K562 (cell line): ENCODE measurements around the gene SCIN. TPM values are rescaled to one million over a fixed set of nuclear protein-coding genes. Genes with fewer than 3 reads are reported as not detected.

Experiments used
- ATAC-seq: fragments of 200-7000 bp; cut with Tn5 transposase; 3 replicates; pipeline ENCODE4 v1.9.1; 2020; ENCODE audit warnings: moderate library complexity
- BruUV-seq: library from RNA; stranded (reverse); fragments of 400-500 nt; replicated peaks from 2 replicates; lab custom pipeline; 2021; lab: Mats Ljungman, UMichigan
- CTCF ChIA-PET: fragments of 300-600 bp; formaldehyde crosslinking; extraction: SDS; loops from one replicate; lab custom pipeline; 2021; ENCODE audit warnings: low intra/inter-chr PET ratio; lab: Yijun Ruan, JAX
- POLR2A ChIA-PET: fragments of 300-600, 350-650 bp; sonication (Branson Sonifier 250); formaldehyde crosslinking; extraction: SDS; loops from one replicate; lab custom pipeline; 2021; ENCODE audit warnings: antibody characterized with exemption, inconsistent platforms; lab: Yijun Ruan, JAX
- DNase-seq, 4 experiments: peaks; one replicate each; pipeline versions ENCODE4 v3.0.0 to v3.0.0-alpha.2; 2011 to 2018; ENCODE audit warnings: low spot score in 3 of 4, mixed read lengths in 3 of 4; ENCODE audit errors: extremely low read depth in 1 of 4
- FAIRE-seq: peaks from 2 replicates; lab custom pipeline; 2011; peaks lifted over from hg19 to GRCh38; lab: Jason Lieb, UNC
- H2AFZ ChIP-seq: 2 replicates; pipeline ENCODE4 v1.6.0; 2011; ENCODE audit warnings: low read depth, low read length, control low read depth, inconsistent platforms
- H3K27ac ChIP-seq: fragments of 200-600 bp; 3 replicates; pipeline ENCODE4 v1.8.0; 2011; ENCODE audit warnings: low read depth, mild to moderate bottlenecking, control low read depth, inconsistent platforms, low read length, moderate library complexity, mixed read lengths; ENCODE audit errors: extremely low read depth
- H3K27me3 ChIP-seq, 2 experiments: fragments of 300-600 bp in 1 of 2; 2 replicates in 1 of 2; 3 replicates in 1 of 2; pipeline versions ENCODE4 v1.6.0 to v1.8.0; 2011; ENCODE audit warnings: inconsistent platforms in 2 of 2, low read length in 2 of 2, mild to moderate bottlenecking in 1 of 2, mixed read lengths in 1 of 2, moderate library complexity in 1 of 2; ENCODE audit not compliant: control insufficient read depth in 2 of 2, insufficient read depth in 2 of 2
- H3K36me3 ChIP-seq: fragments of 300-600 bp; 3 replicates; pipeline ENCODE4 v1.8.0; 2011; ENCODE audit warnings: mild to moderate bottlenecking, low read length, inconsistent platforms; ENCODE audit not compliant: control insufficient read depth, insufficient read depth
- H3K4me1 ChIP-seq, 2 experiments: fragments of 200-600 bp in 1 of 2; replicated peaks in 1 of 2; 2 replicates in 1 of 2; 3 replicates in 1 of 2; pipeline versions ENCODE4 v1.5.1 to v1.8.0; 2011; ENCODE audit warnings: inconsistent platforms in 2 of 2, low read length in 2 of 2, mild to moderate bottlenecking in 1 of 2, mixed read lengths in 1 of 2, moderate library complexity in 1 of 2; ENCODE audit not compliant: control insufficient read depth in 2 of 2, insufficient read depth in 2 of 2
- H3K4me2 ChIP-seq: 2 replicates; pipeline ENCODE4 v1.6.1; 2011; ENCODE audit warnings: low read length, control low read depth, inconsistent platforms, mixed read lengths; ENCODE audit not compliant: insufficient read depth
- H3K4me3 ChIP-seq: fragments of 200-600 bp; sonication (generic), shearing (Covaris generic); 2 replicates; pipeline ENCODE4 v1.5.1; 2016; ENCODE audit warnings: control low read depth, inconsistent platforms
- H3K79me2 ChIP-seq: fragments of 200-600 bp; 3 replicates; pipeline ENCODE4 v1.8.0; 2011; ENCODE audit warnings: low read length, inconsistent platforms; ENCODE audit not compliant: control insufficient read depth, insufficient read depth
- H3K9ac ChIP-seq, 2 experiments: 2 replicates each; pipeline versions ENCODE4 v1.6.0 to v1.6.1; 2011; ENCODE audit warnings: low read depth in 2 of 2, low read length in 2 of 2, control low read depth in 1 of 2, inconsistent platforms in 1 of 2, mild to moderate bottlenecking in 1 of 2, mixed read lengths in 1 of 2; ENCODE audit not compliant: insufficient read depth in 1 of 2
- H3K9me1 ChIP-seq: one replicate; pipeline ENCODE4 v1.6.0; 2011; ENCODE audit warnings: inconsistent platforms, mild to moderate bottlenecking, low read length, moderate library complexity; ENCODE audit not compliant: control insufficient read depth, insufficient read depth
- H3K9me3 ChIP-seq: replicated peaks from 2 replicates; pipeline ENCODE4 v1.5.1; 2011; ENCODE audit warnings: low read depth, low read length, inconsistent platforms; ENCODE audit not compliant: control insufficient read depth, insufficient read depth
- H4K20me1 ChIP-seq: replicated peaks from 2 replicates; pipeline ENCODE4 v1.6.1; 2011; ENCODE audit warnings: low read length, inconsistent platforms, mixed read lengths; ENCODE audit not compliant: control insufficient read depth, insufficient read depth
- BRCA1 ChIP-seq, 2 experiments: fragments of 450-650 bp in 1 of 2; sonication (generic) in 1 of 2; formaldehyde crosslinking in 1 of 2; IDR thresholded peaks; 2 replicates each; pipeline versions ENCODE4 v1.5.0 to v1.6.1; 2017 to 2020; ENCODE audit warnings: mild to moderate bottlenecking in 1 of 2, missing genetic modification reagents in 1 of 2
- CBFA2T3 ChIP-seq: fragments of 450-650 bp; IDR thresholded peaks from 2 replicates; pipeline ENCODE4 v1.6.1; 2017
- HEY1 ChIP-seq: fragments of 250-450 bp; sonication (Bioruptor Pico); IDR thresholded peaks from 2 replicates; pipeline ENCODE4 v1.5.0; 2020; ENCODE audit warnings: mild to moderate bottlenecking, moderate library complexity, borderline replicate concordance
- KLF16 ChIP-seq: IDR thresholded peaks from 2 replicates; pipeline ENCODE4 v1.6.1; 2016; ENCODE audit warnings: antibody characterized with exemption
- RAD21 ChIP-seq, 2 experiments: fragments of 250-450 bp in 1 of 2; fragments of 450-650 bp in 1 of 2; sonication (Bioruptor Pico) in 1 of 2; formaldehyde crosslinking in 1 of 2; IDR thresholded peaks in 1 of 2; conservative IDR thresholded peaks in 1 of 2; 2 replicates each; pipeline versions ENCODE4 v1.4.0 to v1.8.0; 2020 to 2022; ENCODE audit warnings: mild to moderate bottlenecking in 2 of 2, moderate library complexity in 1 of 2
- STAT5A ChIP-seq: IDR thresholded peaks from 2 replicates; pipeline ENCODE4 v1.6.1; 2012; ENCODE audit warnings: low read length, inconsistent platforms, borderline replicate concordance
- ZNF75A ChIP-seq: fragments of 450-650 bp; formaldehyde crosslinking; IDR thresholded peaks from 2 replicates; pipeline ENCODE4 v1.4.0; 2020; ENCODE audit warnings: mild to moderate bottlenecking
- WGBS: fragments of 100-300 bp; shearing (Covaris generic); methylation state at CpG from one replicate; pipeline ENCODE4 v1.1.6; 2016; ENCODE audit warnings: low coverage, mixed read lengths; ENCODE audit not compliant: insufficient coverage; ENCODE audit errors: missing lambda C conversion rate; 5-methylcytosine and 5-hydroxymethylcytosine counted together
- in situ Hi-C: fragments of 300-500 bp; cut with MboI; formaldehyde crosslinking; loops from 4 replicates; pipeline ENCODE4 v1.15.0; 2018; ENCODE audit warnings: inconsistent platforms, mixed read lengths
- intact Hi-C: fragments of 100-400 bp; cut with micrococcal nuclease; formaldehyde crosslinking; loops from 2 replicates; pipeline ENCODE4 v1.14.2; 2022
- polyA plus RNA-seq, 8 experiments: library from polyadenylated mRNA; depleted of rRNA in 4 of 8; stranded (reverse) in 5 of 8; unstranded in 3 of 8; fragments of >200 nt; fragmentation: Nextera tagmentation in 2 of 8; fragmentation: Illumina TruSeq in 1 of 8; extraction: Ambion mirVana in 2 of 8; extraction: Trizol in 1 of 8; gene quantifications; 2 replicates each; pipeline versions ENCODE4 v1.2.1 to v1.2.3, GENCODE V29; 2011 to 2014; ENCODE audit warnings: inconsistent platforms in 1 of 8, missing spikeins in 1 of 8
- total RNA-seq, 7 experiments: library from RNA; depleted of rRNA in 6 of 7; stranded (reverse); fragments of >200 nt in 6 of 7; fragmentation: Illumina TruSeq in 2 of 7; extraction: Trizol in 2 of 7; gene quantifications; 2 replicates each; pipeline versions ENCODE4 v1.2.1 to v1.2.3, GENCODE V29; 2011 to 2021; ENCODE audit warnings: low replicate concordance in 1 of 7
- TF ChIP-seq, protein P1 (sequence below), 2 experiments: fragments of 450-650 bp; IDR thresholded peaks; 2 replicates each; pipeline ENCODE4 v1.6.1; 2016; ENCODE audit warnings: mild to moderate bottlenecking in 2 of 2, borderline replicate concordance in 1 of 2, low read depth in 1 of 2, moderate library complexity in 1 of 2
- TF ChIP-seq, protein P2 (sequence below): sonication (generic); formaldehyde crosslinking; IDR thresholded peaks from 2 replicates; pipeline ENCODE4 v1.8.1; 2023; ENCODE audit warnings: mild to moderate bottlenecking, missing genetic modification reagents

The SCIN gene
- total and polyA plus RNA-seq, 9 of the 15 experiments (the other 6 are each of a cell fraction or from before 2014, with no cell fraction given), result 0.67 to 18.2 (median 10.6) TPM

DNA sequence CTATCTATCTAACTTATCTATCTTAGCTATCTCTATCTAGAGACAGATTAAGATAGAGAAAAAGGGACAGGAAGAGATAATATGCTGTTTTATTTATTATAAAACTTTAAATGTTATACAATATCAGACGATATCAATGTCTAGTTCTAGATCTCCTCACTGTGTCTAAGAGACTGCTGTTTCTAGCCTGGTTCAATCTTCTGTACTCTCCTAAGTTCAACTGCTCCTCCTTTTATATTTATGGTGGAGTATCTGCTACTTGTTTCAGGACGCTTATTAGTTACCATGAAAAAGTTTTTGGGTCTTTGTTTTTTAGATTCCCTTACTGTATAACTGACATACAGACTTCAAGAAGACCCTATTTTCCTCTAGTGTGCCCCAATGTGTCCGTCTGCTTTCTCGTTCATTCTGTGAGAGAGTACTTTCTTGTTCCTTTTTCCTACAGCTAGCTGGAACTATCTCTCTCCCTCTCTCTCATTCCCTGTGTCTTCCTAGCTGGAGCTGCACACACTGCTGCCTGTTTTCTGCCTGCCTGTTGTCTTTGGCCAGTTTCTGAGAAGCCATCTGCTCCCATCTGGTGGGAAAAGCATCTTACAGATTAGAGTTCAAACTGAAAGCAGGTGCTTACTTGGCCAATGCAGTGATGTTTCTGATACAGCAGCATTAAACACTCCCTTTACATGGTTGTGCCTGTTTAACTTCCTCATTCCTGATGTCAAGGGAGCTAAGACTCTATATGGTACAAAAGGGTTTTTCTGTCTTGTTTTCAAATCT lies 67.5 kb downstream of the SCIN start:
- peak in 1 of 4 experiments; percentile 23 for DNase-seq
- H3K79me2 ChIP-seq, result no peaks in the 10 kb centered on the region
- BruUV-seq, result no TSS peak
- no peaks in the 10 kb centered on the region for H3K9me3 ChIP-seq
- intact Hi-C loops (loop anchor here (2.0 to 5.0 kb wide), 3 partner anchors 49 to 479 kb away; partner anchors contain the start of gene ARL4A), in situ Hi-C loops (no loop called here)
- H3K27me3 ChIP-seq, result no peaks in the 10 kb centered on the region
- peak; percentile 78 for FAIRE-seq
- no peaks in the 10 kb centered on the region; a peak in 3 of 5 replicates for H3K4me1 ChIP-seq
- peak overlapping the region; percentile 64 for H2AFZ ChIP-seq
- H3K9me1 ChIP-seq, result no peaks in the 10 kb centered on the region
- peak overlapping the region; percentile 44 for H3K4me2 ChIP-seq
- ChIA-PET CTCF (interaction anchor here (0.6 to 2.4 kb wide), 4 partner anchors 113 to 625 kb away, joined by 3 to 11 read pairs (median 4); no protein-coding TSS in a partner anchor), POLR2A (interaction anchor here (0.9 kb wide), 1 partner anchor 9 kb away, joined by 3 read pairs; no protein-coding TSS in a partner anchor)
- H4K20me1 ChIP-seq, result no peaks in the 10 kb centered on the region
- H3K36me3 ChIP-seq, result peaks cover 15% of the 10 kb centered on the region; the same call in 2 of the 3 replicates
- 6% methylated on average over 4 of the region's 4 CpGs for WGBS
- peak overlapping the region; percentile 6; the same call in 1 of the 3 replicates for H3K27ac ChIP-seq
- no peak overlapping the region for H3K4me3 ChIP-seq
- peak; percentile 70 for ATAC-seq
- peak overlapping the region in 1 of 2 experiments; percentile 5; a peak in 1 of 4 replicates for H3K9ac ChIP-seq
- TF ChIP-seq STAT5A (no peak), HEY1 (CRISPR knock-in tag) (no peak), BRCA1 (IDR thresholded peaks at IDR 0.05) (no peak), BRCA1 (CRISPR knock-in tag; IDR thresholded peaks at IDR 0.05) (no peak), ZNF75A (CRISPR knock-in tag) (peak; percentile 89), CBFA2T3 (peak; percentile 8; the same call in 1 of the 2 replicates), RAD21 (CRISPR knock-in tag; conservative IDR thresholded peaks at IDR 0.05 in 1 of 2, IDR thresholded peaks at IDR 0.05 in 1 of 2) (0 out of 4 replicates have a peak, but pooled peaks of 1 of the 2 experiments have one; percentile 1), KLF16 (no peak)
- TF ChIP-seq, protein P1, sequence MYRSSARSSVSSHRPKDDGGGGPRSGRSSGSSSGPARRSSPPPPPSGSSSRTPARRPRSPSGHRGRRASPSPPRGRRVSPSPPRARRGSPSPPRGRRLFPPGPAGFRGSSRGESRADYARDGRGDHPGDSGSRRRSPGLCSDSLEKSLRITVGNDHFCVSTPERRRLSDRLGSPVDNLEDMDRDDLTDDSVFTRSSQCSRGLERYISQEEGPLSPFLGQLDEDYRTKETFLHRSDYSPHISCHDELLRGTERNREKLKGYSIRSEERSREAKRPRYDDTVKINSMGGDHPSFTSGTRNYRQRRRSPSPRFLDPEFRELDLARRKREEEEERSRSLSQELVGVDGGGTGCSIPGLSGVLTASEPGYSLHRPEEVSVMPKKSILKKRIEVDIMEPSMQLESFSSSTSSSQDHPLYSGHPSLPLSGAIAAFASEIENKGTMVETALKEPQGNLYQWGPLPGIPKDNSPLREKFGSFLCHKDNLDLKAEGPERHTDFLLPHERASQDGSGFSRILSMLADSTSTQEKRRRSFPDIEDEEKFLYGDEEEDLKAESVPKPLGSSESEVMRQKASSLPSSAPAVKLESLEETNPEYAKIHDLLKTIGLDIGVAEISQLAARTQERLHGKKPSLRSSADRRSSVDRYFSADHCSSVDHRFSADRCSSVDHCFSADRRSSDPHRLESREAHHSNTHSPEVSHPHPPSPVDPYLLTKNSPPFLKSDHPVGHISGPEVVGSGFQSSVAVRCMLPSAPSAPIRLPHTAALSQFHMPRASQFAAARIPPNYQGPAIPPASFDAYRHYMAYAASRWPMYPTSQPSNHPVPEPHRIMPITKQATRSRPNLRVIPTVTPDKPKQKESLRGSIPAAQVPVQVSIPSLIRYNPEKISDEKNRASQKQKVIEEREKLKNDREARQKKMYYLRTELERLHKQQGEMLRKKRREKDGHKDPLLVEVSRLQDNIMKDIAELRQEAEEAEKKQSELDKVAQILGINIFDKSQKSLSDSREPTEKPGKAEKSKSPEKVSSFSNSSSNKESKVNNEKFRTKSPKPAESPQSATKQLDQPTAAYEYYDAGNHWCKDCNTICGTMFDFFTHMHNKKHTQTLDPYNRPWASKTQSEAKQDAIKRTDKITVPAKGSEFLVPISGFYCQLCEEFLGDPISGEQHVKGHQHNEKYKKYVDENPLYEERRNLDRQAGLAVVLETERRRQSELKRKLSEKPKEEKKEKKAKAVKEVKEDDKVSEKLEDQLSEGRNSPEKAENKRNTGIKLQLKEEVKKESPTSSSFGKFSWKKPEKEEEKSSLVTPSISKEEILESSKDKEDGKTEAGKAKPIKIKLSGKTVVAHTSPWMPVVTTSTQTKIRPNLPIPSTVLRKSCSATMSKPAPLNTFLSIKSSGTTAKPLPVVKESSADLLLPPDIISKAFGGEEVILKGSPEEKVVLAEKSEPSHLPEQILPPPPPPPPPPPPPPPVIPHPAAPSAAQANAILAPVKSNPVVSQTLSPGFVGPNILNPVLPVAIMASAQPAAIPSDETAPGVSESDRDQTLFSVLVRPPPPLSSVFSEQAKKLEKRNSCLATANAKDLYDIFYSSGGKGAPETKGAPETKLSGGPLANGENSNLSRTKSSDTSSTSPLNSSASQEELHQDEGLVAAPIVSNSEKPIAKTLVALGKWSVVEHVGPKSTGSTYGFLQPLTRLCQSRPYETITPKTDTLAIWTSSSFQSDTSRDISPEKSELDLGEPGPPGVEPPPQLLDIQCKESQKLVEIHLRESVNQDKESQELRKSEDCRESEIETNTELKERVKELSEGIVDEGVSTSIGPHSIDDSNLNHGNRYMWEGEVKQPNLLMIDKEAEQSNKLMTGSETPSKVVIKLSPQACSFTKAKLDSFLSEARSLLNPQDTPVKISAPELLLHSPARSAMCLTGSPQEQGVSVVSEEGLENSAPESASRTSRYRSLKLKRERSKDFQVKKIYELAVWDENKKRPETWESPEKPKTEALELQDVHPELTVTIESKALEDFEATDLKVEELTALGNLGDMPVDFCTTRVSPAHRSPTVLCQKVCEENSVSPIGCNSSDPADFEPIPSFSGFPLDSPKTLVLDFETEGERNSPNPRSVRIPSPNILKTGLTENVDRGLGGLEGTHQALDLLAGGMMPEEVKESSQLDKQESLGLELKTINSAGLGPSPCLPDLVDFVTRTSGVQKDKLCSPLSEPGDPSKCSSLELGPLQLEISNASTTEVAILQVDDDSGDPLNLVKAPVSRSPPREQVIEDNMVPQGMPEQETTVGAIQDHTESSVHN (IDR thresholded peaks at IDR 0.05; ENCODE audit: borderline replicate concordance in 1 of 2, low read depth in 1 of 2), result no peak
- TF ChIP-seq, protein P2, sequence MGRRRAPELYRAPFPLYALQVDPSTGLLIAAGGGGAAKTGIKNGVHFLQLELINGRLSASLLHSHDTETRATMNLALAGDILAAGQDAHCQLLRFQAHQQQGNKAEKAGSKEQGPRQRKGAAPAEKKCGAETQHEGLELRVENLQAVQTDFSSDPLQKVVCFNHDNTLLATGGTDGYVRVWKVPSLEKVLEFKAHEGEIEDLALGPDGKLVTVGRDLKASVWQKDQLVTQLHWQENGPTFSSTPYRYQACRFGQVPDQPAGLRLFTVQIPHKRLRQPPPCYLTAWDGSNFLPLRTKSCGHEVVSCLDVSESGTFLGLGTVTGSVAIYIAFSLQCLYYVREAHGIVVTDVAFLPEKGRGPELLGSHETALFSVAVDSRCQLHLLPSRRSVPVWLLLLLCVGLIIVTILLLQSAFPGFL (CRISPR knock-in tag), result 0 out of 2 replicates have a peak, but pooled peaks have one; percentile 66
